SKM-1 (cell line): Measurements from ENCODE around the gene SLC5A12.
A peak's percentile ranks its signal among the peaks of the same experiment; 100 is the strongest.

ENCODE experiments used
- DNase-seq: peaks from one replicate; lab custom pipeline; 2025; ENCODE audit not compliant: unreplicated experiment; lab: John Stamatoyannopoulos, UW

Gene SLC5A12, protein sequence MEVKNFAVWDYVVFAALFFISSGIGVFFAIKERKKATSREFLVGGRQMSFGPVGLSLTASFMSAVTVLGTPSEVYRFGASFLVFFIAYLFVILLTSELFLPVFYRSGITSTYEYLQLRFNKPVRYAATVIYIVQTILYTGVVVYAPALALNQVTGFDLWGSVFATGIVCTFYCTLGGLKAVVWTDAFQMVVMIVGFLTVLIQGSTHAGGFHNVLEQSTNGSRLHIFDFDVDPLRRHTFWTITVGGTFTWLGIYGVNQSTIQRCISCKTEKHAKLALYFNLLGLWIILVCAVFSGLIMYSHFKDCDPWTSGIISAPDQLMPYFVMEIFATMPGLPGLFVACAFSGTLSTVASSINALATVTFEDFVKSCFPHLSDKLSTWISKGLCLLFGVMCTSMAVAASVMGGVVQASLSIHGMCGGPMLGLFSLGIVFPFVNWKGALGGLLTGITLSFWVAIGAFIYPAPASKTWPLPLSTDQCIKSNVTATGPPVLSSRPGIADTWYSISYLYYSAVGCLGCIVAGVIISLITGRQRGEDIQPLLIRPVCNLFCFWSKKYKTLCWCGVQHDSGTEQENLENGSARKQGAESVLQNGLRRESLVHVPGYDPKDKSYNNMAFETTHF

DNA sequence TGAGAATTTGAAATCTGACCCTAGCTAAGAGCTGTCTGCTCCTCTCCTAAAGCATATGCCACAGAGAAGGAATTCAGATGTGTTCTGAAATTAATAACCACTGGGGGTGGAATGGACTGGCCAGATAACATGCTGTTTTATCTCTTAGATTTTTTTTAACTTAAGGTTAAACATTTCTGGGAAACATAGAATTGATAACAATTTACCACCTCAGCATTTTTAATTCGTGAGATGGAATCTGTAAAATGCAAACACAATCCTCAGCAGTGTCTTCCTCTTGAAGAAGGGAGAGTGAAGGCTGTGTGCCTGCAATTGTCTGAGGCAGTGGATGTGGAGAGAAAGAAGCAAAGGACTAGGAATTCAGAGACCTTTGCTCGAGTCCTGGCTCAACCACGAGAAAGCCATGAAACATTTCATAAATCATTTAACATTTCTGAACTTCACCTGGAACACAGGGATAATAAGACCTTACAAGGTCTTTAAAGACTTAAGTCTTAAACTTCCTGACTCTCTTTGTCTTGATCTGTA, at the start of gene SLC5A12:
SLC5A12 (minus strand) TSS at position 113 of the 528 bp plus-strand sequence. CDS start 346 bp downstream, outside the sequence.
- no peak for DNase-seq

DNA sequence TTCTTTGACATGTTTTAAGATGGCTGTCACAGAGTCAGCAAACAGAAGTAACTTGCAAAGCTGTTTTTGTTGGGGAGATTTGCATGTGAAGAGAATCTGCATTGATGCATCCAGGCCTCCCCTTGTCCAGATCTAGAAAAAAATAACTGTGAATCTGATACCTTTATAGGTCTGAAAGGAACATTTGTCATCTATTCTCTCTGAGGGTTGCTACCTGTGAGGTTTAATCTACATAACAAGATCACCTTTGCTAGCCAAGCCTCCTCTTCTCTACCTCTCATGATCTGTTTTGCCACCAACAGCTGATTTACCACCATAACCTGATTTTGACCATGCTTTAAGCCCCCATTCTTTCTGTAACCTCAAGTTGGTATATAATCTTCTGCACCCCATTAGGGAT, 47.2 kb upstream of the SLC5A12 start:
- DNase-seq: no peak

GRCh38 chr11:26767060-26767459, 45.2 kb upstream of the SLC5A12 start:
- no peak for DNase-seq

- no peak for DNase-seq
Measured at GRCh38 chr11:26765323-26765722, 43.5 kb upstream of the SLC5A12 start.

DNA sequence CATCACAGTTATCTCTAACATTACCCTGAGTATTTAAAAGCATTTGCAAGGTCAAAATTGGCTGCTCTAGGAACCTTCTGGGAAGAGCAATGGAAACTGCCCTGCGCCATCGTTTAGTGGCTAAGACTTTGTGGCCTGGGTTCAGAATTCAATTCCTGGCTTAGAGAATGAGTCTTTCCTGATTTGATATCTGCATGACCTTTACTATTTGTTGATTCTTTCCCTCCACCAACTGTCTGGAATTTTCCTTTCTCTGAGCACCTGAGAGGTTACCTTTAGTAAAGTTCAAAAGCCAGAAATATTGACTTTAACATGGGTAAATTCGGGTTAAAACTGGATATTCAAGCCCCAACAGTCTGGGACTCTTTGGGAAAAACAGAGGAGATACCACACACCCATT, 43.0 kb upstream of the SLC5A12 start:
- DNase-seq: no peak

DNA sequence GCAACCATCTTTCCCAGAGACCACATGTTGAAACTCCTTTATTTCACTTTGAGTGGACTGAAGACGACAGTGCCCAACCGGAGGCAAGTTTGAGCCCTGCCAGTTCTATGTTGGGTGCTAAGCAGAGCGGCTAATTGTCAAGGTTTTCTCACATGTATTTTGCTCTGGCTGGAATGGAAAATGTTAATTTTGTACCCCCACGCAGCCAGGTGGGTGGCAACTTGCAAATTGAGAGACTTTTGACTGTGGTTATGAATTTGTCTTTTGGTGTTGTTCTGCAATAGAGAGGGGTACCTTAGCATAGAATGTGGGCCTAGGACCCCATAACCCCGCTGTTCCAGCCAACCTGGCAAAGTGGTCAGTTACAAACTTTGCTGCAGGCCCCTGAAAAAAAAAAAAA, 42.5 kb upstream of the SLC5A12 start:
- no peak for DNase-seq

DNA sequence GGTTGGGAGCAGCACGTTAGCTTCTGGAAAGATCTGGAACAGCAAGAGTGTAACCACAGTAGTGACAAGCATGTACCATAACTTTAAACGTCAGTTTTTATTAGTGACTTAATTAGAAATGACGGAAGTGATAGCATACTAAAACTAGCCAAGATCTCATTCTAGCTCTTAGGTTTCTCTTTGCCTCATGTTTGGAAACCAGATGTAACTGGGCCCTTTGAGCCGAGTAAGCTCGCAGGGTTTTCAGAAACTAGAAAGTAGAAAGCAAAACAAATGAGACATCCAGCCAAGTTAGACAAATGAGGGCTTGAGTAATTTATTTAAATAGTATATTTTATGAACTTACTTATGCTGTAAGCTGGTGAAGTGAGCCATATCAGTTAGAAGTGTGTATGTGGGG, 40.2 kb upstream of the SLC5A12 start:
- no peak for DNase-seq

- DNase-seq: no peak
Measured at GRCh38 chr11:26761361-26761809, 39.5 kb upstream of the SLC5A12 start.

DNA sequence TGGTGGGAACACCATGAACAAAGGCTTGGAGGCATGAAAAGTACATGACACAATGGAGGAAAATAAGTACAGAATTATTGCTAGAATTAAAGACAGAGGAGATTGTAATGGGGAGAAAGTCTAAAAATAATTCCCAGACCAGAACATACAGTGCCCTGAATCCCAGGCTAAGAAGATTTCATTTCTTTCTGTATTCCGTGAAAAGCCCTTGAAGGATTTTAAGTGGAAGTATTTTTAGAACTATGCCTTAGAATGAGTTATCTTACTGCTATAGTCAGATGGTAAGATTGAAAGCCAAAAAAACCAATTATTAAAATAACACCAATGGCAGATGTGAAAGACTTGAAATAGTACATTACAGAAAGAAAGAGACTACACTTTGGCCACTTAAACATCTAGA, 36.1 kb upstream of the SLC5A12 start:
- no peak for DNase-seq

GRCh38 chr11:26755762-26756161, 33.9 kb upstream of the SLC5A12 start:
- no peak for DNase-seq

DNA sequence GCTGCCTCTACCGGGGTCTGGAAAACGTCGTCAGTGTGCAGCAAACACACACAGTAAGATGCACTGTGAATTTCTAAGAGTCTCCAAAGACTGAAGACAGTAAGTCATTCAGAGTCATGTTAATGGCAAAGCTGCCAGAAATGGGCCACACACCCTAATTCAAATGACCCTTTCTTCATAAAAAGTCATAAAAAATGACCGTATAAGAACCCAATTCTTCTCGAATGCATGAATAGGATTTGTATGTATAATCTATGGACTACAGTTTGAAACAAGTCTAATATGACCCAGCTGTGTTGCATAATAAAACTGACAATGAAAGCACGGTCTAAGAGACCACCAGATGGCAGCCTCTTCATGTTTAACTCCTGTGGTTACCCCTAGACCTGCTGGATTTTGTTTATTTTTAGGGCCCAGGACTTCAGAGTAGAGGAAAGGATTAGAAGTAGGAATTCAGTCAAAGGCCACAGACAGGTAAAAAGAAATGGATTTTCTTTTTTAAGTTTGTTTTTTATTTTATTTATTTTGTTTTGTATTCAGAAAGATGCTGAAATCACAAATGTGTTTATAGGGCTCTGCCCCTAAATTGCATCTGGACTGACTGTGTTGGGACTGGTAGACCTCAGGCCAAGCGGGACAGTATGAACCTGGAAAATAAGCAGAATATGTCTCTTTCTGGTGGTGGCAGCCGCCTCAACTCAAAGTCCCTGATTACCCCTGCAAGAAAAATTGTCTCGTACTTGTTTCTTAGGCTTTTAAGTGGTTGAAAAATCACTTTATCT, 32.1 kb upstream of the SLC5A12 start:
- DNase-seq: peak; percentile 29

- DNase-seq: no peak
Measured at GRCh38 chr11:26749927-26750326, 28.1 kb upstream of the SLC5A12 start.

DNA sequence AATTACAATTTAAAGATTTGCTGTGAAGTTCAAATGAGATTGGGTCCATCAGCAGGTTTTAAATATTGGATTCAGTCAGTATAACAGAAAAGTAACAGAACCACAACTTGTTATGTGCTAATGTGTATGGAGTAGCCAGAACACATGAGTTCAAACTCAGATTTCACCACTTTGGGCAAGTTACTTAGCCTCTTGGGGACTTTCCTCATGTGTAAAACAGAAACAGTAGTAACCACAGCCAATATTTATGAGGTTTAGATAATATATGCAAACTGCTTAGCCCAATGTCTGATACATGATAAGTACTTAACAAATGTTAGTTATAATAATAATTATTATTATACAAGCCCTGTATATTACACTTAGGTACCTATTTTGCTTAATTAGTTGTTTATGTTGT, 21.8 kb upstream of the SLC5A12 start:
- DNase-seq: no peak

DNA sequence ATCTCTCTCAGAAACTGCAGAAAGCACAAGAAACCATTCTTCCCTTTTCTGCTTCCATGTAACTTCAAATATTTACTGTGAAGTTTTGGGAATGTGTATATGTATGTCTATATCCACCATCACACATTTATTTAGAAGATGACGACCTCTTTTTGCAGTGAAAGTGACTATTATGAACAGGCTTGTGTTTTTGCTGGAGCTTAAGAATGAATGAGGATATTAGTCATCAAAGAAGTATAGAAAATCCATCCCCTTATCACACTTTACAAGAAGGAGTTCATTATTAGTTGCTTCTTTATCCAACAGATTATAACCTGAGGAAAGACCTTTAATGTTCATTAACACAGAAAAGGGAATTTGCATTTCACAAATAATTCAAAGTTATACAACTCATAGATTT, 21.1 kb upstream of the SLC5A12 start:
- no peak for DNase-seq

DNA sequence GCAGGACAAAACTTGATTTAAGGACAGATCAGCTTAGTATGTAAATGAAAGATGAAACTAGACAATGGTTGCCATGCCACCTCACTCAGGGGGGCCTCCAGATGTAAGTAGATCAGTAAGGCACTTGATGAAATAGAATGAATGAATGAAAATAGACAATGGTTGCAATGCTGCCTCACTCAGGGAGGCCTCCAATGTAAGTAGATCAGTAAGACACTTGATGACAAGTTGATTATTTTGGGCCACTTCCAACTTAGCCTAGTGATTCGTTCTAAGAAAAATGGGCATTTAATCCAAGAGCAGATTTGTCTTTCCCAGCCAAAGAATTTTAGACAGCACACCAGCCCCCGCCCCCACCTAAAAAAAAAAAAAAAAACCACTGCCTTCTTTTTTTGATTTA, 19.2 kb upstream of the SLC5A12 start:
- no peak for DNase-seq

DNA sequence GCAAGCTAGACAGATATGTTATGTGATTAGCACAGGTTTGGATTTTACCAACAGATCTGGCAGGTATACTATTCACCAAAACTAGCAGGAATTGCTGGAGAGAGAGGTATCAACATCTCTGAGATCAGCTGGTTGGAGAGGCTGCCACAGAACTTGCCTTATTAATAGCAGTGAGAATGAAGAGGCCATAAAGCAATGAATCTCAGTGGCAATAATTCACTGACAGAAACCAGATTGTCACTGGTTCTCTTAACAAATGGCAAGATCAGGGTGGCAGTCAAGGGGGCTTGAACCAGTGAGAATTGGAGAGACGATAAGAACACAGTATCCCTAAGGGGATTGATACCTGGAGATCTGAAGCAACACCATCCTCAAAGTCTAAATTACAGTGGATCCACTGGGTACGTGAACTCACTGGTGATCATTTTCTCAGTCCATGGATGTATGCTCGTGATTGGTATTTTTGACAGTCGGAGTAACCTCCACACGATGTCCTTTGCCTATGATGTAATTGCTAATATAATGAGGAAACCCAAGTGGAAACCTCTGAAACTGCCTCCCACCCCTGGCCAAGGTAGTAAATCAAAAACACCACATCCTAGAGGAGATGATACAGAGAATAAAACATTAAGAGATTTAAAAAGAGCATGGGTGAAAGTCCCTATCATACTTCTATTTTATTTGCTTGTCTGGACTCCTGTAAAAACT, 17.7 kb upstream of the SLC5A12 start:
- DNase-seq: no peak

- no peak for DNase-seq
Measured at GRCh38 chr11:26734691-26735090, 12.8 kb upstream of the SLC5A12 start.

- DNase-seq: no peak
Measured at GRCh38 chr11:26731084-26731456, 9.2 kb upstream of the SLC5A12 start.

GRCh38 chr11:26730414-26731083, 8.7 kb upstream of the SLC5A12 start:
- no peak for DNase-seq

GRCh38 chr11:26729284-26729683, 7.4 kb upstream of the SLC5A12 start:
- DNase-seq: no peak
